Measurements from ENCODE around the gene SLC29A1.

The SLC29A1 gene

GRCh38 chr6:44268095-44268628 is 44.8 kb downstream of the SLC29A1 start:
- peak; percentile 63 for DNase-seq (ENCODE audit: low spot score)

GRCh38 chr6:44269178-44269920 is 46.0 kb downstream of the SLC29A1 start:
- peak; percentile 60 for DNase-seq (ENCODE audit: low spot score)

DNA sequence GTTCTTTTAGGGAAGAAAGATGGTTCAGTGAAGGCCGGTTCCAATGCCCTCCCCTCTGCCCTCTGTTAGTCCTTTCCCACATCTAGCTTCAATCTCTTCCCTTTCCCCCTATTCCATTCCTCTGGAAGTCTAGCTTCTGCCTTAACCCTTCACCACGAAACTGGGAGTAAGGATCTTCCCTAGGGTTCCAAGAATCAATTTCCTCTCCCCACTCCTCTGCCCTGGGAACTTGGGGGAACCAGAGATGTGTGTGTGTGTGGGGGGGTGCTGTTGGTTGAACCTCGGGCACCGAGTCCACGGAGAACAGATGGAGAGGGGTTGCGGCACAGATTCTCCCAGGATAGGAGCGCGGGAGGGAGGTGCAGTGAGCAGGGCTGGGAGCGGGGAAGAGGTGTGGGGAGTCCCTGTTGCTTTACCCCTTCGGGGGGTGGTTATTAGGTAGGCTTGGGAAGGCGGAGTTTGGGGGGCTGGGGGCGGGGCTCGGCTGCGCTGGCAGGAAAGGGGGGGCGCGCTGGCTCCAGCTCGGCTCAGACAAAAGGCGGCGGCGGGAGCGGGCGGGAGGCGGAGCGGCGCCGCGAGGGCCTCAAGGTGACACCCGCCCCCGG is 46.6 kb downstream of the SLC29A1 start, which contains the start of gene TMEM151B:
Gene TMEM151B, plus strand, starts transcription at position 530 of the 605 bp plus-strand sequence. CDS start 293 bp downstream, outside the sequence.
- DNase-seq (ENCODE audit: low spot score), result no peak

DNA sequence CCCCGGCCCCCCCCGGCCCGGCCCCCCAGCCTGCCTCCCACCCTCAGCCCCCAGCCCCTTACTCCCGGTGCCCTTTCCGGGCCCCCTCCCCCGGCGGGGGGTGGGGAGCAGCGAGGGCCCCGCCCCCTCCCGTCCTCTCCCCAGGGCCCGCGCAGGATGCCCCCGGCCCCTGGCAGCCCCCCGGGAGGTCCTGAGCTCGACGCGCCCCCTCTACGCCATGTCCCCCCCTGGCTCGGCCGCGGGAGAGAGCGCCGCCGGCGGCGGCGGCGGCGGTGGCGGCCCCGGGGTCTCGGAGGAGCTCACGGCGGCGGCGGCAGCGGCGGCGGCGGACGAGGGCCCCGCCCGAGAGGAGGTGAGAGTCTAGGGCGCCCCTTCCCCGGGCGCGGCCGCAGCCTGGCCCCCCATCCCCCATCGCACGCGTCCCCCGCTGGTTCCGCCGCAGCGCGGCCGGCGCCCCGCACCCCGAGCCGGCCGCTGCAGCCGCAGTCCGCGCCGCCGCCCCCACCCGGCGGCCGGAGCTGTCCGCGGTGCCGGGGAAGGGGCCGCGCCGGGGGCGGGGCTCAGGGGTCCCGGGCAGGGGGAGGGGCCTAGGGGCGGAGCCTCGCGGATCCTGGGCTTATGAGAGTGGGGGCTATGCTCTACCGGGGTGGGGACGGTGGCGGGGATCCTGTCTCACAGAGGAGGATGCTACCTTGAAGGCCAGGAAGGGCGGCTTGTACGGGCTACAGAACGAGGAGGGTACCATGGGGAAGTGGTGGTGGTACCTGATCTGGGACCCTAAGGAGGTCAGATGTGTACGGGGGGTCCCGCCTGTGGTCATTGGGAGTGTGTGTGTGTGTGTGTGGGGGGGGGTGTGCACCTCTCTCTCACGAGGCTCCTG is 47.4 kb downstream of the SLC29A1 start:
- DNase-seq (ENCODE audit: low spot score), result no peak

DNA sequence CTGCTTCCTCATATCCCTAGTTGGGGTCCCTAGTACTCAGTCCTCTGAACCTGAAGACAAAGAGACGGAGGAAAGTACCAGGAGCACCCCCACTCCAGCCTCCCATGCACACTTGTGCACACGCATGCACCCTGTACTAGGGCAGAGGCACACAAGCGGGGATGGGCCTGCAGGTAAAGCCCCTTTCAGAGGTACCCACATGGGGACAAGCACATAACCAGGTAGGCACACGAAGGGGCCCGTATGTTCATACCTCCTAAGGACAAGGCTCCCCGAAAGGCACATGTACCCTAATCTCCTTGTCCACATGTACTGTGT is 48.0 kb downstream of the SLC29A1 start:
- no peak for DNase-seq (ENCODE audit: low spot score)

GRCh38 chr6:44271914-44272313 is 48.5 kb downstream of the SLC29A1 start:
- no peak for DNase-seq (ENCODE audit: low spot score)

- DNase-seq (ENCODE audit: low spot score), result no peak
Observed at GRCh38 chr6:44272529-44272928, 49.1 kb downstream of the SLC29A1 start.

DNA sequence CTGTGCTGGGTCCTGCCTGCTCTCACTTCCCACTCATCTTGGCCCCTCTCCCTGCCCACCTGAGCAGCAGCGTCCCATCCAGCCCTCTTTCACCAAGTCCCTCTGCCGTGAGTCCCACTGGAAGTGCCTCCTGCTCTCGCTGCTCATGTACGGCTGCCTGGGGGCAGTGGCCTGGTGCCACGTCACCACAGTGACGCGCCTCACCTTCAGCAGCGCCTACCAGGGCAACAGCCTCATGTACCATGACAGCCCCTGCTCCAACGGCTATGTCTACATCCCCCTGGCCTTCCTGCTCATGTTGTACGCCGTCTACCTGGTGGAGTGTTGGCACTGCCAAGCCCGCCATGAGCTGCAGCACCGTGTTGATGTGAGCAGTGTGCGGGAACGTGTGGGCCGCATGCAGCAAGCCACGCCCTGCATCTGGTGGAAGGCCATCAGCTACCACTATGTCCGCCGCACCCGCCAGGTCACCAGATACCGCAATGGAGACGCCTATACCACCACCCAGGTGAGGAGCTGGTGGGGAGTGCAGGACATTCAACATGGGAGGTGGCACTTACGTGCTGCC is 49.7 kb downstream of the SLC29A1 start:
- DNase-seq (ENCODE audit: low spot score), result no peak

- no peak for DNase-seq (ENCODE audit: low spot score)
Observed at GRCh38 chr6:44273617-44274016, 50.2 kb downstream of the SLC29A1 start.

DNA sequence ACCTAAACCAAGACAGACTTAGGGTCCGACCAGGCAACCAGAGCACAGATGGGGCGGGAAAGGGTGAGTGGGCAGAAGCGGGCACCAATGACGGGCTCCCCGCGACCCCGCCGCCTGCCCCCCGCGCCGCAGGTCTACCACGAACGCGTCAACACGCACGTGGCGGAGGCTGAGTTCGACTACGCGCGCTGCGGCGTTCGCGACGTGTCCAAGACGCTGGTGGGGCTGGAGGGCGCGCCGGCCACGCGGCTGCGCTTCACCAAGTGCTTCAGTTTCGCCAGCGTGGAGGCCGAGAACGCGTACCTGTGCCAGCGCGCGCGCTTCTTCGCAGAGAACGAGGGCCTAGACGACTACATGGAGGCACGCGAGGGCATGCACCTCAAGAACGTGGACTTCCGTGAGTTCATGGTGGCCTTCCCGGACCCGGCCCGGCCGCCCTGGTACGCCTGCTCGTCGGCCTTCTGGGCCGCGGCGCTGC is 51.9 kb downstream of the SLC29A1 start:
- no peak for DNase-seq (ENCODE audit: low spot score)

DNA sequence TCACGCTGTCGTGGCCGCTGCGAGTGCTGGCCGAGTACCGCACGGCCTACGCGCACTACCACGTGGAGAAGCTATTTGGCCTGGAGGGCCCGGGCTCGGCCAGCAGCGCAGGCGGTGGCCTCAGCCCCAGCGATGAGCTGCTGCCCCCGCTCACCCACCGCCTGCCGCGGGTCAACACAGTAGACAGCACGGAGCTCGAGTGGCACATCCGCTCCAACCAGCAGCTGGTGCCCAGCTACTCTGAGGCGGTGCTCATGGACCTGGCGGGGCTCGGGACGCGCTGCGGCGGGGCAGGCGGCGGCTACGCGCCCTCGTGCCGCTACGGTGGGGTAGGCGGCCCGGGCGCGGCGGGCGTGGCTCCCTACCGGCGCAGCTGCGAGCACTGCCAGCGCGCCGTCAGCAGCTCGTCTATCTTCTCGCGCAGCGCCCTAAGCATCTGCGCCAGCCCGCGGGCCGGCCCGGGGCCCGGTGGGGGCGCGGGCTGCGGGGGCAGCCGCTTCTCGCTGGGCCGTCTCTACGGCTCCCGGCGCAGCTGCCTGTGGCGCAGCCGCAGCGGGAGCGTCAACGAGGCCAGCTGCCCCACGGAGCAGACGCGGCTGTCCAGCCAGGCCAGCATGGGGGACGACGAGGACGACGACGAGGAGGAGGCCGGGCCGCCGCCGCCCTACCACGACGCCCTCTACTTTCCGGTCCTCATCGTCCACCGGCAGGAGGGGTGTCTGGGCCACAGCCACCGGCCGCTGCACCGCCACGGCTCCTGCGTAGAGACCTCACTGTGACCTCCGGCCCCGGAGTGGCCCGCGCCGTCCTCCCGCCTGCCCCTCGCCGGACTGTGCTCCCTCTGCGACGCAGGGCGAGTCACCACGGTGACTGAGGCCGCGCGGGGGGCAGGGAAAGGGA is 52.6 kb downstream of the SLC29A1 start:
- no peak for DNase-seq (ENCODE audit: low spot score)

DNA sequence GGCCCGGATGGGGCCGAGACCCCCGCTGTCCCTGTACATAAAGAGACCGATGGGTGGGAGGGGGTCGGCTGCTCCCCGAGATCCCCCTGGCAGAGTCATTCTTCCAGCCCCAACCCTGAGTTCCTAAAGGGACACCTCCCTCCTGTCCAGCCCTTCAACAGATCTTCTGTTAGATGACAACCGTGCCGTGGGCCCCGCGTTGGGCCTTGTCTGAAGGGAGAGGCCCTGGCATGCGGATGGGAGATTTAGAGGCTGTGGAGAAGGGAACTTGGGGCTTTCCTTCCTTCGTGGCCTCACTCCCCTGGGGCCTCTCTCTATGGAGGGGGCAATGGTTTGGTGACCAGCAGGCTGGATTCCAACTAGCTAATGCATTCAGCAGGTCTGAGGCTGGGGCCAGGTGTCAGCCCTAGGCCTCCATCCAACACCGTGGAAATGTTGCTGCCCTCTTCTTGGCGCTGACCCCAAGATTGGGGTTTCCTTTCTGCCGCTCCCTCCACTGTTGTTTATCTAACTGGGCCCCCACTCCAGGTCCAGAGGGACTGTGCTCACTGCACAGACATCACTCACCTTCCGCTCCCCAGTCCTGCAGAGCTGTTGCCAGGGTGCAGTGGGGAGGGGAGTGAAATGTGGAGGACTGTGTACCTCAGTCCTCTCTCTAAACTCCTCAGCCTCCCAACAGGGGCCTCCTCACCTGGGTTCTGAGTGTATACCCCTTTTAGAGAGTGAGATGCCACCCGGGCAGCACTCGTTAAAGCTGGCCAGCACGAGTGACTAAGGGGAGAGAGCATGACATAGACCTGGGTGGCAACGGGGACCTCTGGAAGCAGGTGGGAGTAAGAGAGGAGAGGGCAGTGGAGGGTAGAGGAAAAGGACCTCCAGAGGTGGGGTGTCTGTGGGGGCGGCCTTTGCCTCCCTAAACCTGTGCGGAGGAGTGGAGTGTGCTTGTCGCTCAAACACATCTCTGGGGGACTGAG is 53.6 kb downstream of the SLC29A1 start:
- DNase-seq (ENCODE audit: low spot score), result no peak

- no peak for DNase-seq (ENCODE audit: low spot score)
Observed at GRCh38 chr6:44277763-44278162, 54.4 kb downstream of the SLC29A1 start.

- no peak for DNase-seq (ENCODE audit: low spot score)
Observed at GRCh38 chr6:44278315-44278714, 54.9 kb downstream of the SLC29A1 start.

GRCh38 chr6:44278774-44279697 is 55.6 kb downstream of the SLC29A1 start:
- DNase-seq (ENCODE audit: low spot score), result no peak

Measured in kidney tubule cell (primary cell).